Keratinocyte (primary cell): ENCODE data around the gene RSPH1. TPM values are rescaled to one million over a fixed set of nuclear protein-coding genes. Genes with fewer than 3 reads are reported as not detected.

Source experiments
- DNase-seq: peaks from one replicate; pipeline ENCODE4 v3.0.0-alpha.2; 2011; ENCODE audit warnings: low read depth, missing footprints, low spot score
- FAIRE-seq: peaks from 2 replicates; lab custom pipeline; 2011; peaks lifted over from hg19 to GRCh38; lab: Jason Lieb, UNC
- H2AFZ ChIP-seq: 2 replicates; pipeline ENCODE4 v1.6.0; 2012; ENCODE audit warnings: low read length, control low read depth, inconsistent platforms; ENCODE audit not compliant: control insufficient read depth
- H3K27ac ChIP-seq: 2 replicates; pipeline ENCODE4 v1.5.1; 2011; ENCODE audit warnings: low read length; ENCODE audit not compliant: control insufficient read depth, insufficient read depth
- H3K27me3 ChIP-seq: 3 replicates; pipeline ENCODE4 v1.6.0; 2011; ENCODE audit warnings: low read length; ENCODE audit not compliant: control insufficient read depth, insufficient read depth; ENCODE audit errors: extremely low read depth
- H3K36me3 ChIP-seq, 2 experiments: 2 replicates in 1 of 2; 3 replicates in 1 of 2; pipeline ENCODE4 v1.5.1; 2011; ENCODE audit warnings: low read length in 2 of 2, mild to moderate bottlenecking in 1 of 2; ENCODE audit not compliant: control insufficient read depth in 2 of 2, insufficient read depth in 2 of 2; ENCODE audit errors: extremely low read depth in 1 of 2
- H3K4me1 ChIP-seq: 3 replicates; pipeline ENCODE4 v1.5.1; 2011; ENCODE audit warnings: low read length; ENCODE audit not compliant: control insufficient read depth, insufficient read depth; ENCODE audit errors: extremely low read depth
- H3K4me2 ChIP-seq: 3 replicates; pipeline ENCODE4 v1.6.0; 2011; ENCODE audit warnings: low read depth, low read length; ENCODE audit not compliant: control insufficient read depth, insufficient read depth; ENCODE audit errors: extremely low read depth
- H3K4me3 ChIP-seq, 3 experiments: fragments of 200-600 bp in 1 of 3; sonication (generic) in 1 of 3; 2 replicates in 2 of 3; 3 replicates in 1 of 3; pipeline ENCODE4 v1.5.1; 2011 to 2016; ENCODE audit warnings: low read length in 3 of 3, mild to moderate bottlenecking in 3 of 3, control low read depth in 2 of 3, inconsistent platforms in 1 of 3, low read depth in 1 of 3, mixed read lengths in 1 of 3, mixed run types in 1 of 3, moderate library complexity in 1 of 3; ENCODE audit not compliant: control insufficient read depth in 2 of 3, insufficient read depth in 2 of 3; ENCODE audit errors: extremely low read depth in 1 of 3
- H3K79me2 ChIP-seq: 2 replicates; pipeline ENCODE4 v1.6.0; 2012; ENCODE audit warnings: low read length; ENCODE audit not compliant: control insufficient read depth, insufficient read depth
- H3K9ac ChIP-seq: 3 replicates; pipeline ENCODE4 v1.6.0; 2011; ENCODE audit warnings: low read length; ENCODE audit not compliant: control insufficient read depth, insufficient read depth; ENCODE audit errors: extremely low read depth
- H3K9me1 ChIP-seq: 3 replicates; pipeline ENCODE4 v1.6.0; 2011; ENCODE audit warnings: low read length; ENCODE audit not compliant: control insufficient read depth, insufficient read depth; ENCODE audit errors: extremely low read depth
- H3K9me3 ChIP-seq: 2 replicates; pipeline ENCODE4 v1.5.1; 2012; ENCODE audit warnings: low read depth, low read length; ENCODE audit not compliant: control insufficient read depth
- H4K20me1 ChIP-seq: 3 replicates; pipeline ENCODE4 v1.6.0; 2011; ENCODE audit warnings: low read length; ENCODE audit not compliant: control insufficient read depth, insufficient read depth; ENCODE audit errors: extremely low read depth
- EZH2 ChIP-seq: IDR thresholded peaks from one replicate; pipeline ENCODE4 v1.6.1; 2012; ENCODE audit warnings: inconsistent platforms, mild to moderate bottlenecking, low read length, moderate library complexity
- dilution Hi-C: fragments of 300-500 bp; cut with MboI; formaldehyde crosslinking; loops from one replicate; pipeline ENCODE4 v1.7.0; 2020; ENCODE audit warnings: low sequenced_read_pairs; ENCODE audit not compliant: extremely low pct_ligation_motif_present
- polyA plus RNA-seq, 5 experiments: library from polyadenylated mRNA; depleted of rRNA in 3 of 5; stranded (reverse) in 3 of 5; stranded (forward) in 1 of 5; unstranded in 1 of 5; fragments of >200 nt; gene quantifications; 1 replicate in 1 of 5; 2 replicates in 3 of 5; 3 replicates in 1 of 5; pipeline versions ENCODE4 v1.2.1 to v1.2.3, GENCODE V29; 2011 to 2012; ENCODE audit warnings: missing spikeins in 2 of 5, low read depth in 1 of 5, low replicate concordance in 1 of 5
- TF ChIP-seq, protein P1 (sequence below), 3 experiments: IDR thresholded peaks in 1 of 3; conservative IDR thresholded peaks in 1 of 3; optimal IDR thresholded peaks in 1 of 3; 2 replicates in 2 of 3; 3 replicates in 1 of 3; pipeline versions ENCODE3 to v1.5.1; 2011; ENCODE audit warnings: low read length in 3 of 3, mild to moderate bottlenecking in 3 of 3, moderate library complexity in 2 of 3, control low read depth in 1 of 3, inconsistent platforms in 1 of 3; ENCODE audit not compliant: insufficient read depth in 2 of 3; ENCODE audit errors: extremely low read depth in 1 of 3

The RSPH1 gene
- polyA plus RNA-seq, 1 donor (not counting 4 experiments of a cell fraction or from before 2014, with no cell fraction given), result 0.50 TPM

DNA sequence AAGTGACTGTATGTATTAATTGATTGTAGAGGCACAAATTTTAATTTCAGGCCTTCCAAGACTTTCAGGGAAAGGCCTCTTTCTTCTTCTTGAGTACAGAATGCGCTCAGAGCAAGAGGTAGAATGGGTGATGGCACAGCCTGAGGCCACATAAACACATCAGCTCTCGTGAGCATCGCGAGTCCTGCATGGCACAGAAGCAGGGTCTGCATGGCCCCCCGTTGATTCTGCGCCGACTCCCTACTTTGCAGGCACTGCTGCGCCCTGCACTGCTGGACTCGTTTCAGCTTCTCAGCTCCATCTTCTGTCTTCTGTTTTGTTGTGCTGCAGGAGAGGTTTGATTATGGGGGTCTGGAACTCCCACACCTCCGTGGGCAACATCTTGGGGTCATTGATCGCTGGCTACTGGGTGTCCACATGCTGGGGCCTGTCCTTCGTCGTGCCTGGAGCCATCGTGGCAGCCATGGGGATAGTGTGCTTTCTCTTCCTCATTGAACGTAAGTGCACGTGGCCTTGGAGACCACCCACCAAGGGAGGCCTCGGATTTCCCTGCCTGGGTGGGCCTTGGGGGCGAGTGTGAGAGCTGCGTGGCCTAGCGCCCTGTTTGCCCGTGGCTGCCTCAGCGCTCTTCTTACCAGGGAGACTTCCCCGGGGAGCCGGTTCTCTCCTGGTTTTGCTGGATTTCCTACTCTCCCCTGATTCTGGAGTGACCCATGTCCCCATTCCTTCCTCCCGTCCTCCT lies 47.3 kb upstream of the RSPH1 start:
- H3K36me3 ChIP-seq, result peaks cover 0 to 9% of the 10 kb centered on the region in 2 experiments
- no peak overlapping the region for H3K27ac ChIP-seq
- H3K4me1 ChIP-seq, result no peaks in the 10 kb centered on the region
- H3K79me2 ChIP-seq, result no peaks in the 10 kb centered on the region
- H4K20me1 ChIP-seq, result peaks cover 3% of the 10 kb centered on the region
- no peaks in the 10 kb centered on the region for H3K9me3 ChIP-seq
- H3K9ac ChIP-seq, result no peak overlapping the region
- no peak for DNase-seq
- dilution Hi-C loops, result no loop called here
- no peak overlapping the region for H3K4me2 ChIP-seq
- no peak overlapping the region for H2AFZ ChIP-seq
- no peak overlapping the region for H3K4me3 ChIP-seq
- FAIRE-seq, result no peak
- TF ChIP-seq EZH2, result no peak
- TF ChIP-seq, protein P1, sequence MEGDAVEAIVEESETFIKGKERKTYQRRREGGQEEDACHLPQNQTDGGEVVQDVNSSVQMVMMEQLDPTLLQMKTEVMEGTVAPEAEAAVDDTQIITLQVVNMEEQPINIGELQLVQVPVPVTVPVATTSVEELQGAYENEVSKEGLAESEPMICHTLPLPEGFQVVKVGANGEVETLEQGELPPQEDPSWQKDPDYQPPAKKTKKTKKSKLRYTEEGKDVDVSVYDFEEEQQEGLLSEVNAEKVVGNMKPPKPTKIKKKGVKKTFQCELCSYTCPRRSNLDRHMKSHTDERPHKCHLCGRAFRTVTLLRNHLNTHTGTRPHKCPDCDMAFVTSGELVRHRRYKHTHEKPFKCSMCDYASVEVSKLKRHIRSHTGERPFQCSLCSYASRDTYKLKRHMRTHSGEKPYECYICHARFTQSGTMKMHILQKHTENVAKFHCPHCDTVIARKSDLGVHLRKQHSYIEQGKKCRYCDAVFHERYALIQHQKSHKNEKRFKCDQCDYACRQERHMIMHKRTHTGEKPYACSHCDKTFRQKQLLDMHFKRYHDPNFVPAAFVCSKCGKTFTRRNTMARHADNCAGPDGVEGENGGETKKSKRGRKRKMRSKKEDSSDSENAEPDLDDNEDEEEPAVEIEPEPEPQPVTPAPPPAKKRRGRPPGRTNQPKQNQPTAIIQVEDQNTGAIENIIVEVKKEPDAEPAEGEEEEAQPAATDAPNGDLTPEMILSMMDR (optimal IDR thresholded peaks at IDR 0.05 in 1 of 3, IDR thresholded peaks at IDR 0.05 in 1 of 3, conservative IDR thresholded peaks at IDR 0.05 in 1 of 3; ENCODE audit: extremely low read depth in 1 of 3, insufficient read depth in 2 of 3, low read length in 3 of 3), result no peak
- H3K27me3 ChIP-seq, result no peaks in the 10 kb centered on the region
- no peaks in the 10 kb centered on the region for H3K9me1 ChIP-seq

DNA sequence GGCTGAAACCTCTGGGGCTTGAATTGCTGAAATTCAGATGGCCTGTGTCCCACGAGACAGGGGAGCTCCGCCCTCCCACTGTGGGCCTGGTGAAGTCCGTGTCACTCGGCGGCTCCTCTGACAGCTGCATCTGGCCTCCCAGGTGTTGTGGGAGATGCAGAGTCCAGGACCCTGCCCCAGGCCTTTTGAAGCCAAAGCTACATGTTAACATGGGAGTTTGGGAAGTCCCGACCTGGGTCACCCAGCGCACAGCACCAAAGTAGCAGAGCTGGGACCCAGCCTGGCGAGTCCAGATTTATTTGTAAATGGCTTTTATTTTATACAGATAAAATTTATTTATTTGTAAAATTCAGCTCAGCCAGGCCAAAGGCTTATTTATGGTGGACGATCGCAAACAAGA lies 46.6 kb upstream of the RSPH1 start:
- Histone ChIP-seq H3K9me1 (no peaks in the 10 kb centered on the region), H3K27ac (no peak overlapping the region), H3K9me3 (no peaks in the 10 kb centered on the region), H4K20me1 (peaks cover 3% of the 10 kb centered on the region), H3K27me3 (no peaks in the 10 kb centered on the region), H3K36me3 (peaks cover 0 to 9% of the 10 kb centered on the region in 2 experiments), H3K4me2 (no peak overlapping the region), H3K79me2 (no peaks in the 10 kb centered on the region), H2AFZ (no peak overlapping the region), H3K4me3 (no peak overlapping the region), H3K9ac (no peak overlapping the region), H3K4me1 (no peaks in the 10 kb centered on the region)
- TF ChIP-seq, protein P1 (optimal IDR thresholded peaks at IDR 0.05 in 1 of 3, IDR thresholded peaks at IDR 0.05 in 1 of 3, conservative IDR thresholded peaks at IDR 0.05 in 1 of 3; ENCODE audit: extremely low read depth in 1 of 3, insufficient read depth in 2 of 3, low read length in 3 of 3), result no peak
- no peak for TF ChIP-seq EZH2
- FAIRE-seq (no peak), DNase-seq (no peak)
- dilution Hi-C loops, result no loop called here
